ENCODE results near the gene MAD1L1. TPM values are rescaled to one million over a fixed set of nuclear protein-coding genes. Genes with fewer than 3 reads are reported as not detected.

MAD1L1 gene
- total RNA-seq, 1 experiment from 2014 or later, result 38.5 TPM

- Histone ChIP-seq H3K27me3 (ENCODE audit: insufficient read depth, low read length) (no peaks in the 10 kb centered on the region), H3K4me2 (ENCODE audit: low read length) (no peak overlapping the region), H2AFZ (ENCODE audit: low read depth, low read length, poor library complexity, severe bottlenecking) (no peak overlapping the region), H3K9me3 (ENCODE audit: control insufficient read depth in 1 of 2, insufficient read depth in 1 of 2, low read depth in 1 of 2, low read length in 2 of 2) (peaks cover under 1 to 2% of the 10 kb centered on the region in 2 experiments; a peak in 2 of 4 replicates), H3K36me3 (ENCODE audit: control insufficient read depth in 1 of 2, insufficient read depth in 2 of 2, low read length in 2 of 2) (no peaks in the 10 kb centered on the region), H4K20me1 (ENCODE audit: insufficient read depth) (no peaks in the 10 kb centered on the region), H3K27ac (ENCODE audit: low read depth, low read length) (no peak overlapping the region), H3K4me1 (ENCODE audit: control insufficient read depth in 1 of 2, insufficient read depth in 2 of 2, low read length in 2 of 2) (no peaks in the 10 kb centered on the region), H3K9me2 (ENCODE audit: insufficient read depth) (no peaks in the 10 kb centered on the region), H3K79me2 (ENCODE audit: insufficient read depth, low read length) (no peaks in the 10 kb centered on the region), H3K9ac (ENCODE audit: low read length) (no peak overlapping the region), H3K4me3 (replicated peaks in 1 of 2; ENCODE audit: low read depth in 1 of 2, low read length in 2 of 2) (no peak overlapping the region)
- ATAC-seq (no peak), DNase-seq (ENCODE audit: low read depth, low spot score) (no peak)
- TF ChIP-seq FOSL1 (IDR thresholded peaks at IDR 0.05; ENCODE audit: low read depth) (no peak), YY1 (IDR thresholded peaks at IDR 0.05; ENCODE audit: extremely low read depth, insufficient replicate concordance, low read depth, low read length) (no peak), EGR1 (IDR thresholded peaks at IDR 0.05; ENCODE audit: low read depth) (no peak), ELF1 (IDR thresholded peaks at IDR 0.05; ENCODE audit: borderline replicate concordance, low read depth) (no peak), CEBPB (IDR thresholded peaks at IDR 0.05; ENCODE audit: low read depth) (no peak), EZH2phosphoT487 (IDR thresholded peaks at IDR 0.05; ENCODE audit: borderline replicate concordance) (no peak), SRF (IDR thresholded peaks at IDR 0.05; ENCODE audit: low read depth) (no peak), POLR2AphosphoS5 (IDR thresholded peaks at IDR 0.05; ENCODE audit: low read depth, low read length) (no peak), CBX3 (IDR thresholded peaks at IDR 0.05; ENCODE audit: low read depth) (no peak), POLR2A (IDR thresholded peaks at IDR 0.05; ENCODE audit: borderline replicate concordance, extremely low read depth, insufficient read depth, insufficient read length) (no peak), JUND (IDR thresholded peaks at IDR 0.05) (no peak), TCF7L2 (IDR thresholded peaks at IDR 0.05; ENCODE audit: borderline replicate concordance, extremely low read depth, insufficient read depth, insufficient read length) (no peak)
- ChIA-PET RAD21 (ENCODE audit: low non-redundant PET in 1 of 2, low total read pairs in 2 of 2, uncharacterized antibody in 2 of 2, unreplicated experiment in 2 of 2) (no interaction called here), POLR2A (no interaction called here), CTCF (no interaction called here)
- intact Hi-C loops (cut with micrococcal nuclease), result no loop called here
- no TSS peak for BruUV-seq (replicated peaks)
Measured at GRCh38 chr7:2054927-2055326, 177.8 kb downstream of the MAD1L1 start.

GRCh38 chr7:2053395-2053794 lies 179.3 kb downstream of the MAD1L1 start:
- ChIA-PET POLR2A (no interaction called here), CTCF (no interaction called here), RAD21 (ENCODE audit: low non-redundant PET in 1 of 2, low total read pairs in 2 of 2, uncharacterized antibody in 2 of 2, unreplicated experiment in 2 of 2) (no interaction called here)
- no peaks in the 10 kb centered on the region for H3K27me3 ChIP-seq (ENCODE audit: insufficient read depth, low read length)
- no peak for DNase-seq (ENCODE audit: low read depth, low spot score)
- H3K27ac ChIP-seq (ENCODE audit: low read depth, low read length), result no peak overlapping the region
- H3K79me2 ChIP-seq (ENCODE audit: insufficient read depth, low read length), result no peaks in the 10 kb centered on the region
- no peaks in the 10 kb centered on the region; a peak in 1 of 4 replicates for H3K4me1 ChIP-seq (ENCODE audit: control insufficient read depth in 1 of 2, insufficient read depth in 2 of 2, low read length in 2 of 2)
- H4K20me1 ChIP-seq (ENCODE audit: insufficient read depth), result no peaks in the 10 kb centered on the region
- no TSS peak for BruUV-seq (replicated peaks)
- H3K9me3 ChIP-seq (ENCODE audit: control insufficient read depth in 1 of 2, insufficient read depth in 1 of 2, low read depth in 1 of 2, low read length in 2 of 2), result no peaks in the 10 kb centered on the region
- no peak for TF ChIP-seq ZFX (IDR thresholded peaks at IDR 0.05)
- no peak for TF ChIP-seq ELF1 (IDR thresholded peaks at IDR 0.05; ENCODE audit: borderline replicate concordance, low read depth)
- no peak for TF ChIP-seq FOSL1 (IDR thresholded peaks at IDR 0.05; ENCODE audit: low read depth)
- TF ChIP-seq MAX (IDR thresholded peaks at IDR 0.05), result no peak
- no peak for TF ChIP-seq JUND (IDR thresholded peaks at IDR 0.05)
- no peak for TF ChIP-seq EZH2phosphoT487 (IDR thresholded peaks at IDR 0.05; ENCODE audit: borderline replicate concordance)
- TF ChIP-seq EGR1 (IDR thresholded peaks at IDR 0.05; ENCODE audit: low read depth), result no peak
- TF ChIP-seq CEBPB (IDR thresholded peaks at IDR 0.05; ENCODE audit: low read depth), result no peak
- H3K9ac ChIP-seq (ENCODE audit: low read length), result no peak overlapping the region
- H3K4me2 ChIP-seq (ENCODE audit: low read length), result no peak overlapping the region
- intact Hi-C loops (cut with micrococcal nuclease), result no loop called here
- no peak overlapping the region for H3K4me3 ChIP-seq (replicated peaks in 1 of 2; ENCODE audit: low read depth in 1 of 2, low read length in 2 of 2)
- no peaks in the 10 kb centered on the region for H3K36me3 ChIP-seq (ENCODE audit: control insufficient read depth in 1 of 2, insufficient read depth in 2 of 2, low read length in 2 of 2)
- H3K9me2 ChIP-seq (ENCODE audit: insufficient read depth), result no peaks in the 10 kb centered on the region
- H2AFZ ChIP-seq (ENCODE audit: low read depth, low read length, poor library complexity, severe bottlenecking), result no peak overlapping the region
- no peak for ATAC-seq
